IMR-90 (cell line): Measurements from ENCODE around the gene YARS2. TPM values are rescaled to one million over a fixed set of nuclear protein-coding genes. Genes with fewer than 3 reads are reported as not detected.

ENCODE experiments used
- ATAC-seq: fragments of 200-7000 bp; cut with Tn5 transposase; 2 replicates; pipeline ENCODE4 v1.9.1; 2020; ENCODE audit warnings: low read depth, mild to moderate bottlenecking, moderate library complexity
- BruUV-seq: library from RNA; stranded (reverse); fragments of 400-500 nt; replicated peaks from 2 replicates; lab custom pipeline; 2021; lab: Mats Ljungman, UMichigan
- CTCF ChIA-PET: fragments of 300-600 bp; formaldehyde crosslinking; extraction: SDS; loops from one replicate; lab custom pipeline; 2021; ENCODE audit warnings: antibody characterized with exemption; lab: Yijun Ruan, JAX
- POLR2A ChIA-PET: fragments of 300-600 bp; sonication (Branson Sonifier 250); formaldehyde crosslinking; loops from one replicate; lab custom pipeline; 2022; ENCODE audit warnings: antibody characterized with exemption; ENCODE audit not compliant: unreplicated experiment; lab: Charles Lee
- DNase-seq: peaks from one replicate; pipeline ENCODE4 v3.0.0; 2013
- H2AFZ ChIP-seq: replicated peaks from 2 replicates; pipeline ENCODE3; 2013; ENCODE audit warnings: low read length, mild to moderate bottlenecking; ENCODE audit not compliant: poor library complexity
- H2AK5ac ChIP-seq: 2 replicates; pipeline ENCODE4 v1.6.1; 2013; ENCODE audit warnings: low read depth, low read length, inconsistent platforms
- H2AK9ac ChIP-seq: replicated peaks from 2 replicates; pipeline ENCODE3; 2013; ENCODE audit warnings: mild to moderate bottlenecking, low read depth, low read length, moderate library complexity; ENCODE audit not compliant: poor library complexity
- H2BK120ac ChIP-seq: 2 replicates; pipeline ENCODE4 v1.6.1; 2013; ENCODE audit warnings: low read depth, low read length, inconsistent platforms
- H2BK15ac ChIP-seq: 3 replicates; pipeline ENCODE4 v1.6.1; 2013; ENCODE audit warnings: low read depth, low read length, inconsistent platforms
- H2BK20ac ChIP-seq: 2 replicates; pipeline ENCODE4 v1.6.1; 2013; ENCODE audit warnings: low read depth, mild to moderate bottlenecking, inconsistent platforms, low read length, moderate library complexity
- H2BK5ac ChIP-seq: 2 replicates; pipeline ENCODE4 v1.6.1; 2013; ENCODE audit warnings: mild to moderate bottlenecking, low read depth, low read length, inconsistent platforms; ENCODE audit not compliant: poor library complexity, severe bottlenecking
- H3K14ac ChIP-seq: replicated peaks from 2 replicates; pipeline ENCODE4 v1.6.1; 2013; ENCODE audit warnings: low read depth, low read length, inconsistent platforms
- H3K18ac ChIP-seq: 2 replicates; pipeline ENCODE4 v1.6.1; 2013; ENCODE audit warnings: low read depth, low read length, control low read depth
- H3K23ac ChIP-seq: 2 replicates; pipeline ENCODE4 v1.6.1; 2013; ENCODE audit warnings: low read depth, low read length, inconsistent platforms
- H3K27ac ChIP-seq: 2 replicates; pipeline ENCODE4 v1.5.1; 2013; ENCODE audit warnings: mild to moderate bottlenecking, control low read depth, low read length; ENCODE audit not compliant: insufficient read depth
- H3K27me3 ChIP-seq: 2 replicates; pipeline ENCODE4 v1.6.1; 2013; ENCODE audit warnings: low read length; ENCODE audit not compliant: control insufficient read depth, insufficient read depth
- H3K36me3 ChIP-seq: 2 replicates; pipeline ENCODE4 v1.6.1; 2013; ENCODE audit warnings: low read length, mixed read lengths; ENCODE audit not compliant: control insufficient read depth, insufficient read depth
- H3K4ac ChIP-seq: 2 replicates; pipeline ENCODE4 v1.6.1; 2013; ENCODE audit warnings: low read depth, low read length, inconsistent platforms
- H3K4me1 ChIP-seq: 2 replicates; pipeline ENCODE4 v1.6.1; 2013; ENCODE audit warnings: low read length, mixed read lengths; ENCODE audit not compliant: control insufficient read depth, insufficient read depth
- H3K4me2 ChIP-seq: 2 replicates; pipeline ENCODE4 v1.6.1; 2013; ENCODE audit warnings: low read depth, mild to moderate bottlenecking, control low read depth, low read length, moderate library complexity
- H3K4me3 ChIP-seq: 2 replicates; pipeline ENCODE4 v1.5.1; 2013; ENCODE audit warnings: low read depth, mild to moderate bottlenecking, control low read depth, low read length, moderate library complexity; ENCODE audit not compliant: insufficient read depth
- H3K56ac ChIP-seq: 2 replicates; pipeline ENCODE4 v1.6.1; 2013; ENCODE audit warnings: low read length, inconsistent platforms; ENCODE audit not compliant: insufficient read depth; ENCODE audit errors: extremely low read depth
- H3K79me1 ChIP-seq, 2 experiments: 2 replicates each; pipeline ENCODE4 v1.6.1; 2013; ENCODE audit warnings: low read length in 2 of 2, inconsistent platforms in 1 of 2, low read depth in 1 of 2
- H3K9ac ChIP-seq: 2 replicates; pipeline ENCODE4 v1.6.1; 2013; ENCODE audit warnings: low read depth, low read length, control low read depth
- H3K9me1 ChIP-seq: 2 replicates; pipeline ENCODE4 v1.6.1; 2013; ENCODE audit warnings: low read length, inconsistent platforms; ENCODE audit not compliant: insufficient read depth
- H3K9me3 ChIP-seq: 2 replicates; pipeline ENCODE4 v1.6.1; 2013; ENCODE audit warnings: low read length; ENCODE audit not compliant: control insufficient read depth, insufficient read depth
- H4K20me1 ChIP-seq: 2 replicates; pipeline ENCODE4 v1.6.1; 2013; ENCODE audit warnings: low read length, inconsistent platforms; ENCODE audit not compliant: insufficient read depth
- H4K5ac ChIP-seq: 2 replicates; pipeline ENCODE4 v1.6.1; 2013; ENCODE audit warnings: mild to moderate bottlenecking, low read depth, low read length, control low read depth
- H4K8ac ChIP-seq, 2 experiments: 2 replicates each; pipeline ENCODE4 v1.6.1; 2013; ENCODE audit warnings: low read depth in 2 of 2, low read length in 2 of 2, control low read depth in 1 of 2, inconsistent platforms in 1 of 2
- H4K91ac ChIP-seq: 2 replicates; pipeline ENCODE4 v1.6.1; 2013; ENCODE audit warnings: low read depth, low read length, inconsistent platforms; ENCODE audit not compliant: insufficient read depth
- CEBPB ChIP-seq: IDR thresholded peaks from 2 replicates; pipeline ENCODE4 v1.6.1; 2012; ENCODE audit warnings: low read depth, low read length, improper control_type of control experiment
- CHD1 ChIP-seq: IDR thresholded peaks from 2 replicates; pipeline ENCODE4 v1.6.1; 2012; ENCODE audit warnings: low read depth, low read length, improper control_type of control experiment
- FOS ChIP-seq: fragments of 150-350 bp; IDR thresholded peaks from 2 replicates; pipeline ENCODE4 v1.6.1; 2016; ENCODE audit warnings: low read depth, low read length
- MAFK ChIP-seq: IDR thresholded peaks from 2 replicates; pipeline ENCODE4 v1.6.1; 2012; ENCODE audit warnings: low read depth, low read length, improper control_type of control experiment
- POLR2A ChIP-seq: IDR thresholded peaks from 2 replicates; pipeline ENCODE4 v1.6.1; 2012; ENCODE audit warnings: mild to moderate bottlenecking, low read depth, low read length
- SMC3 ChIP-seq: fragments of 150-350 bp; IDR thresholded peaks from 2 replicates; pipeline ENCODE4 v1.6.1; 2016; ENCODE audit warnings: low read depth, mild to moderate bottlenecking, antibody characterized with exemption, low read length, moderate library complexity
- WGBS, 2 experiments: methylation state at CpG; one replicate each; pipeline versions ENCODE4 v1.1.5 to v1.1.7; 2013; ENCODE audit warnings: missing lambda C conversion rate in 2 of 2; ENCODE audit not compliant: insufficient read length in 1 of 2; ENCODE audit errors: extremely low coverage in 2 of 2; 5-methylcytosine and 5-hydroxymethylcytosine counted together
- dilution Hi-C: fragments of 300-500 bp; cut with HindIII; formaldehyde crosslinking; loops from one replicate; pipeline ENCODE4 v1.14.3; 2018; ENCODE audit warnings: low sequenced_read_pairs; ENCODE audit not compliant: unreplicated experiment
- in situ Hi-C: fragments of 300-500 bp; cut with MboI; formaldehyde crosslinking; loops from 3 replicates; pipeline ENCODE4 v1.14.3; 2019; ENCODE audit warnings: low sequenced_read_pairs, inconsistent platforms, mixed read lengths
- intact Hi-C: fragments of 100-400 bp; cut with micrococcal nuclease; formaldehyde crosslinking; loops from 2 replicates; pipeline ENCODE4 v1.10.0; 2022
- microRNA-seq, 2 experiments: library from miRNA; stranded (forward) in 1 of 2; unstranded in 1 of 2; fragments of 10-50 nt in 1 of 2; fragments of <30 nt in 1 of 2; gene quantifications in 1 of 2; microRNA quantifications in 1 of 2; one replicate each; pipeline versions ENCODE3 to v1.1.0; 2013 to 2020; ENCODE audit not compliant: insufficient read depth in 1 of 2, insufficient read length in 1 of 2, unreplicated experiment in 1 of 2
- polyA plus RNA-seq, 3 experiments: library from polyadenylated mRNA; depleted of rRNA; stranded (reverse); fragments of >200 nt; gene quantifications; 2 replicates each; pipeline ENCODE4 v1.2.3, GENCODE V29; 2012; ENCODE audit warnings: low replicate concordance in 1 of 3
- small RNA-seq, 5 experiments: library from RNA; depleted of rRNA; stranded (forward); fragments of <200 nt; gene quantifications; one replicate each; pipeline ENCODE3, GENCODE V24; 2012
- total RNA-seq: library from RNA; depleted of rRNA; stranded (reverse); fragments of >200 nt; gene quantifications from 2 replicates; pipeline ENCODE4 v1.2.3, GENCODE V29; 2012; rRNA removed

Gene YARS2
- total and polyA plus RNA-seq, 2 of the 4 experiments (the other 2 are of a cell fraction) = 15.3 to 26.9 TPM

GRCh38 chr12:32697445-32697844 lies 58.3 kb downstream of the YARS2 start:
- DNase-seq (no peak), ATAC-seq (no peak)
- Histone ChIP-seq H3K18ac (no peak overlapping the region), H4K20me1 (peaks cover 14% of the 10 kb centered on the region; the same call in 1 of the 2 replicates), H4K8ac (no peak overlapping the region), H3K27ac (no peak overlapping the region), H3K9me1 (no peaks in the 10 kb centered on the region; the same call in 1 of the 2 replicates), H3K9ac (no peak overlapping the region), H4K5ac (no peak overlapping the region), H2AK5ac (no peak overlapping the region), H4K91ac (no peak overlapping the region), H3K4ac (no peak overlapping the region), H2BK20ac (no peak overlapping the region), H3K27me3 (no peaks in the 10 kb centered on the region), H3K4me3 (no peak overlapping the region), H2BK120ac (no peak overlapping the region), H2BK5ac (no peak overlapping the region), H2AFZ (no peak overlapping the region), H3K36me3 (peaks cover 3% of the 10 kb centered on the region; the same call in 1 of the 2 replicates), H2BK15ac (no peak overlapping the region), H3K23ac (no peak overlapping the region), H3K4me1 (peaks cover 5% of the 10 kb centered on the region; the same call in 1 of the 2 replicates), H3K14ac (no peak overlapping the region), H3K9me3 (no peaks in the 10 kb centered on the region; the same call in 1 of the 2 replicates), H3K79me1 (peaks cover 11 to 47% of the 10 kb centered on the region in 2 experiments), H3K56ac (no peak overlapping the region), H3K4me2 (no peak overlapping the region), H2AK9ac (no peak overlapping the region)
- in situ Hi-C loops (loop anchor here (25.0 kb wide), 1 partner anchor 1035 kb away; the partner anchor contains the start of gene ETFBKMT), dilution Hi-C loops (no loop called here), intact Hi-C loops (no loop called here)
- no CpG with 5 or more reads among the region's 1 CpG for WGBS, 2 experiments
- no peak for TF ChIP-seq SMC3
- no peak for TF ChIP-seq CHD1
- no peak for TF ChIP-seq CEBPB
- no peak for TF ChIP-seq FOS
- no peak for TF ChIP-seq MAFK
- no peak for TF ChIP-seq POLR2A
- POLR2A ChIA-PET = interaction anchor here (0.6 kb wide), 1 partner anchor 9 kb away, joined by 6 read pairs; no protein-coding TSS in a partner anchor
- CTCF ChIA-PET = no interaction called here
- no TSS peak for BruUV-seq

Small RNA genes within 50 kb of the gene (microRNA-seq; reads per million reads assigned to microRNA genes)
- not detected for gene RF00019 (ENCODE audit: insufficient read depth, insufficient read length)

Small RNA genes within 50 kb of the gene (small RNA-seq; reads per million reads assigned to genes)
- 0 reads per million in 5 experiments for gene RF00019

Other genes with a start within 250 kb of the YARS2 start
- 70.1 and 102 TPM in 2 replicates for gene DNM1L, start 76.6 kb downstream of the YARS2 start, total RNA-seq
- 36.7 and 44.8 TPM in 2 replicates for gene DNM1L, start 76.6 kb downstream of the YARS2 start, polyA plus RNA-seq (2012; rRNA removed)
- 0.18 and 0.28 TPM in 2 replicates for gene PKP2, start 140.9 kb upstream of the YARS2 start, total RNA-seq
- gene PKP2, start 140.9 kb upstream of the YARS2 start, polyA plus RNA-seq (2012; rRNA removed) = 0.10 and 0.11 TPM in 2 replicates